ENCODE measurements around the gene CRB3.

DNA sequence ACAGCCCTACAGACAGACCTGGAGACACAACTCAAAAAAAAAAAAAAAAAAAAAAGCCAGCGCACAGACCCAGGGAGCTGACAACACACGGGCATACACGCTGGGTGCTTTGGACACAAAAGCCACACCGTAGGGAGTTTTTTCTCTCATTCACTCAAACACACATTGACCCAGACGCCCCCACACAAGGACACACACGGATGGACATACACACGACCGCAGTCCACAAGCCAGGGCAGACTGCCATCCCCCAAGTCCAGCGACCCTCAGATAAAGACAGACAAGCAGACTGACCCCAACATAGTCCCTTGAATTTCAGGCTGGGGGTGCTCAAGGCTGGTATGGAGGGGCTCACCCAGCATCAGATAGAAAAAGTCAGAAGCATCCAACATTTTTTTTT, 50.0 kb downstream of the CRB3 start:
- no peak for TF ChIP-seq CTCF (IDR thresholded peaks at IDR 0.05)
- TF ChIP-seq POLR2A (IDR thresholded peaks at IDR 0.05), result no peak
- TF ChIP-seq POLR2AphosphoS5 (IDR thresholded peaks at IDR 0.05), result no peak
- TF ChIP-seq EP300 (IDR thresholded peaks at IDR 0.05; ENCODE audit: low read depth), result no peak
